HG03460 (cell line): ENCODE data around the gene CHRNG.
A peak's percentile ranks its signal among the peaks of the same experiment; 100 is the strongest.
"Not testable (repeated sequence)": the region's sequence is repeated elsewhere in the genome, so short reads cannot be mapped to it uniquely, and the experiment has no call there.

Source experiments
- ATAC-seq: cut with Tn5 transposase; IDR thresholded peaks from one replicate; pipeline ENCODE4 v1.9.1; 2021; ENCODE audit not compliant: unreplicated experiment

Gene CHRNG

DNA sequence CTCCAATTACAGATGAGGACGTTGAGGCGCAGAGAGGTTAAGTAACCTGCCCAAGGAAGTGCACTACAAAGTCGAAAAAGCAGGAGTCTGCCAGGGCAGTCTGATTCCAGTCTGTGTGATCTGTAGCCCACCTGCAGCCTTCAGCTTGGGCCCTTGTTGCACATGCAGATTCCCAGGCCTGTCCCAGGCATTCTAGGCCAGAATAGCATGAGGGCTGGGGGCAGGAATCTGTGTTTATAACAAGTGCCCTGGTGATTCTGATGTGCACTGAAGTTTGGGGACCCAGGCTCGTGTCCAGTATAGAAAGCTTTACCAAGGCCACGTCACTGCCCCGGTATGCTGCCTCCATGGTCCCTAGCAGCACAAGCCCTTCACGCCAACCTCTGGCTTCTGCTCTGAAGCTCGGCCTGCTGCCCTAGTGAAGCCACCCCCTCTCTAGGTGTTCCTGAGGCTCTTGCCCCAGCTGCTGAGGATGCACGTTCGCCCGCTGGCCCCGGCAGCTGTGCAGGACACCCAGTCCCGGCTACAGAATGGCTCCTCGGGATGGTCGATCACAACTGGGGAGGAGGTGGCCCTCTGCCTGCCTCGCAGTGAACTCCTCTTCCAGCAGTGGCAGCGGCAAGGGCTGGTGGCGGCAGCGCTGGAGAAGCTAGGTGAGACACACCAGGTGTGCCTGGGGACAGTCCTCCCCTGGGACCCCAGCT lies 4.6 kb downstream of the CHRNG start:
- no peak for ATAC-seq

DNA sequence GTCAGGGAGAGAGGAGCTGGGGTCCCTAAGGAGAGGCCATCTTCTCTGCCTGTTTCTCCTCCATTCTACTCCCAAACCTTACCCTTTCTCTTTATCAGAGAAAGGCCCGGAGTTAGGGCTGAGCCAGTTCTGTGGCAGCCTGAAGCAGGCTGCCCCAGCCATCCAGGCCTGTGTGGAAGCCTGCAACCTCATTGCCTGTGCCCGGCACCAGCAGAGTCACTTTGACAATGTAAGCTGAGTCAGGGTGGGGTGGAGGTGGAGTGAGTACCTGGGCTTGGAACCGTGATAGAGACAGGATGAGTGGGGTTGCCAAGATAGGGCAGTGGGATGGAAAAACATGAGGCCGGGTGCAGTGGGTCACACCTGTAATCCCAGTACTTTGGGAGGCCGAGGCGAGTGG lies 5.2 kb downstream of the CHRNG start:
- ATAC-seq: no peak

DNA sequence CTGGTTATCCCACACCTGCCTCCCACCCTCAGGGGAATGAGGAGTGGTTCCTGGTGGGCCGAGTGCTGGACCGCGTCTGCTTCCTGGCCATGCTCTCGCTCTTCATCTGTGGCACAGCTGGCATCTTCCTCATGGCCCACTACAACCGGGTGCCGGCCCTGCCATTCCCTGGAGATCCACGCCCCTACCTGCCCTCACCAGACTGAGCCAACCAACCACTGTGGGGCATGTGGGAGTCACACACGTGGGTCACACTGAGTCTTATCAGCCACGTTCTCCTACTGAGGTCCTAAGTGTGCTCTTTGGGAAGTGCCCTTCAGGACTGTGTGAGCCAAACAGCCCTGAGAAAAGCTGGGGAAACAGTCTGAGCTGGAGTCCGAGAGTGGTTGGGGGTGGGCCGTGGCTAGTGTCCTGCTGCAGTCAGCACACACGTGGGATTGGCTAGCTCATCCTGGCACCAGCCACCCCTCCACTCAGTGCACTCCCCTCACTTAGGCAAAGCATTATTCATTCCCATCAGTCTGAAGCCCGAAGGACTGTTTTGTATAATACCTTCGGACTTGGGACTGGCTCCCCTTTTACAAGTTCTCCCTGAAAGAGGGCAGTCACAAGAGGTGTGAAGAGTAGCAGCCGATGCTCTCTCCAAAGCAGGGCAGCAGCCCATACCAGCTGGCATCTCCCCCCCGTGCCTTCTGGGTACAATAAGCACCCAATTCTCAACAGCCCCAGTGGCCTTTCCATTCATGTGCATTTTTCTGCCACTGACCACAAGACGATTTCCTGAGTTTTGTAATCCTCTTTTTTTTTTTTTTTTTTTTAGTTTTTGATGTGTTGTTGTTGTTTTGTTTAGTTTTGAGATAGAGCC lies 6.3 kb downstream of the CHRNG start:
- ATAC-seq: no peak

DNA sequence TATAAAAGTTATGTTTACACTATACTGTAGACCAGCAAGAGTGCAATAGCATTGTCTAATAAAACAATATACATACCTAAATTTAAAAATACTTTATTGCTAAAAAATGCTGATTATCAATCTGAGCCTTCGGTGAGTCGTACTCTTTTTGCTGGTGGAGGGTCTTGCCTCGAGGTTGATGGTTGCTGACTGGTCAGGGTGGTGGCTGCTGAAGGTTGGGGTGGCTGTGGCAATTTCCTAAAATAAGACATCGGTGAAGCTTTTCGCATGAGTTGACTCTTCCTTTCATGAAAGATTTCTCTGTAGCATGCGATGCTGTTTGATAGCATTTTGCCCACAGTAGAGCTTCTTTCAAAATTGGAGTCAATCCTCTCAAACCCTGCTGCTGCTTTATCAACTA lies 8.5 kb downstream of the CHRNG start:
- ATAC-seq: no peak

DNA sequence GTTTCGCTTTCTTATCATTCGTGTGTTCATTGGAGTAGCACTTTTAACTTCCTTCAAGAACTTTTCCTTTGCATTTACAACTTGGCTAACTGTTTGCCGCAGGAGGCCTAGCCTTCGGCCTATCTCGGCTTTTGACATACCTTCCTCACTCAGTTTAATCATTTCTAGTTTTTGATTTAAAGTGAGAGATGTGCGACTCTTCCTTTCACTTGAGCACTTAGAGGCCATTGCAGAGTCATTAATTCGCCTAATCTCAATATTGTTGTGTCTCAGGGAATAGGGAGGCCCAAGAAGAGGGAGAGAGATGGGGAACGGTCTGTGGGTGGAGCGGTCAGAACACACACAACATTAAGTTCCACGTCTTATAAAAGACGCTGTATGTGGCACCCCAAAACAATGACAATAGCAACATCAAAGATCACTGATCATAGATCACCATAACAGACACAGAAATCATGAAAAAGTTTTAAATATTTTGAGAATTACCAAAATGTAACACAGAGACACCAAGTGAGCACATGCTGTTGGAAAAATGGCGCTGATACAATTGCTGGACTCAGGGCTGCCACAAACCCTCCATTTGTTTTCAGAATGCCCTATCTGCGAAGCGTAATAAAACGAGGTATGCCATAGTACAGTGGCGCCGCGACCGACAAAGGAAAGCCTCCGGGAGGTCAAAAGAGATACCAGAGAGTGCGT lies 10.3 kb downstream of the CHRNG start:
- no peak for ATAC-seq

DNA sequence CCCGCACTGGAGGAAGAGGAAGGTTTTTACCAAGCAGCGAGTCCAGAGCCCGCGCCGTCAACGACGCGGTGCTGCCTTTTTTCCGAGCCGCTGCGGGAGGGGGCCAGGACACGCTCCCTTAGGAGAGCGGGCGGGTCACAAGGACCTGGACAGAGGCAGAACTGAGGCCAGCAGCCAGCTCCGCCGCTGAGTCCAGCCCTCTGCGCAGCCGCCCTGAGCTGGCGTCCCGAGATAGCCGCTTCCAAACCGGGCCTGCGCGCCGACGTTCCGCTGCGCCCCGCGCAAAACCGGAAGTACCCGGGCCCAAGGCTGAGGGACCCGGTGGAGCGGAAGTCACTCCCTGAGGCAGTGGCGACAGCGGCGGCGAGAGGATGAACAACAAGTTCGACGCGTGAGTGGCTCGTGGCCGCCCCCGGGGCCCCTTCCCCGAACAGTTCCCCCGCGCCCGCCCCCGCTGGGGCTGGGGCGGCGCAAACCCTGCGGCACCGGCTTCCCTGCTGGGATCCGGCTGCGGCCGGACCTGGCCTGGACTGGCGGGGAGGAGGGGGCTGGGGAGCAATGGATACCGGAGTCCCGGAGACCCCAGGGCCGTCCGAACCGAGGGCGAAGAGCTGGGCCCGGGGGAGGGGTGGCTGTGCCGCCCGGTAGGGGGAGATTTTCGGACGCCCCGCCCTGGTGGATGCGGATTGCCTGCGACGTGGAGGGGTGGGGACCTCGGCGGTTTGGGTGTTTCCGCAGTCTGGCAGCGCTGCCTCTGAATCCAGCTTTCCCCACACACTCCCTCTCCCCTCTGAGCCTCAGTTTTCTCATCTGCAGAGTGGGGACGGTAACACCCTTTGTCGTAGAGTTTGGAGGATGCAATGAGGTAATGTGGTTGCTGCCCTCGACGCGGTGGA lies 11.1 kb downstream of the CHRNG start, which contains the start of the genes EIF4E2 and TIGD1:
EIF4E2 (plus strand) TSS at position 336 of the 896 bp plus-strand sequence; CDS start at position 372, 36 bp downstream.
TIGD1 (minus strand) TSS at position 204 of the 896 bp plus-strand sequence. CDS start 675 bp downstream, outside the sequence.
- ATAC-seq: peak; percentile 95

DNA sequence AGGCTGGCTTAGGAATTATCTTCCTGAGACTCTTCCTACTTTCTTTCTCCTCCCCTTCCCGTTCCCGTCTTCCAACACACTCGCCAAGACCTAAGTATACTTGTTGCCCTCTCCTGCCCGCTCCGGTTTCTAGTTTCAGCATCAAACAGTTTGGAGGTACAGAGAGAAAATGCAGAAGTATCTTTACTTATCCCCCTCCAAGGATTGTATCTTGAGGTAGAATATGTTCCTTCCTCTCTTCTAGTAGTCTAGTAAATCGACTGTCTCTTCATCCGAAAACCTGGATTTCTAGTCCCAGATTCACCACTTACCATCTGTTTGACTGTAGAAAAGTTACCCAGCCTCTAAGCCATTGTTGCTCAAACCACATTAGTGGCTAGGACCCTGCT lies 11.8 kb downstream of the CHRNG start:
- ATAC-seq: no peak

DNA sequence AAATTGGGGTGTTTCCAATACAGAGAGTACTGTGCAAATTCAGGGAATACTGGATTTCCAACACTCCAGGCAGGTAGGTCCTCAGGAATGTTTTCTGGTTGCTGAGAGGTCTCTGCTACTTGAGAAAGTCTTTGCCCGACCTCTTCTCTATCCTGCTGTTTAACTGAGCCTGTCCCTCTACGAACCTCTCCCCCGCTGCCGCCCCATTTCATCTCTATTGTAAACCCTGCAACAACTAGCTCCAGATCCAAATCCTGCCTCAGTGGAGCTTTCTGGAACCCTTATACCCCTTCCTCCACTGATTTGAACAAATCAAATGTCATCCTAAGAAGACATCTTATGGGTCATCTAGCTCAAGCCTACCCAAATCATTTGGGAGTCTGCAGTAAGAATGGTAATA lies 12.3 kb downstream of the CHRNG start:
- no peak for ATAC-seq

DNA sequence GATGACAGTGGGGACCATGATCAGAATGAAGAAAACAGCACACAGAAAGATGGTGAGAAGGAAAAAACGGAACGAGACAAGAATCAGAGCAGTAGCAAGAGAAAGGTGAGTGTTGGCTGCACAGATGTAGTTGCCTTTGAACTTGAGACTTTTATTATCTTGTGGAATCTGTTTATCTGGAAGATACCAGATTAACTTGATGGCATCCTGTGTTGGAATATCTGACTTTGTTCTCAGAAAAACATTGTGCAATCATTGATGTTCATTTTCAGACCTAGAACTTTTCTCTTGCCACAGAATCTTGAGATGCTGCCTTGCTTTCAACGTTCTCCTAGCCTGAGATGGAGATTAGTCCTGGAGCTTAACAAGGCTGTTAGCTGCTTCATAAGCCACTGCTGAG lies 16.9 kb downstream of the CHRNG start:
- ATAC-seq: no peak

DNA sequence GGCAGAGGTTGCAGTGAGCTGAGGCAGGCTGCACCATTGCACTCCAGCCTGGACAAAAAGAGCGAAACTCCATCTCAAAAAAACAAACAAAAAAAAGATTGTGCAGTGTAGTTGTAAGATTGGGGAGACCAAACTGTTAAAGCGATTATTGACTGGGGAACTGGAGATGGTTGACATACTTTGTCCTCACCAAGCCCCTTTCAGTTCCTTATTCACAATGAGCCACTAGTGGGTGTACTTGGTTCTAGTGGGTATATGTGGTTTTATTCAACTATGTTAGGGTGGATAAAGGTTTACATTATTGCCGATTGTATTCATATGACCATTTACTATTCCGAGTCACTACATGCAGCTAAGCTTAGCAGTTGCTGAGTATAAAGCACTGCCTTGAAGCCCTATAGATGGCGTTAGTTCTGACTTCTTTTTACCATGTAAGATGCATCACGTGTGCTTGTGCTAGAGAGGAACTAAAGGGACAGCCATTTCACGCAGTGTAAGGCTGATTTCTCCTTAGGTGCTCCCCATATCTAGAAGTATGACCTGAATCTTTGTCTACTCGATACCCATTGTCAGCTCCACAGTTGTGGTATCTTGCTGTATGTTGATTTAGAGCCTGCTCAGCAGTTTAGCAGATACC lies 23.1 kb downstream of the CHRNG start:
- ATAC-seq: no peak

DNA sequence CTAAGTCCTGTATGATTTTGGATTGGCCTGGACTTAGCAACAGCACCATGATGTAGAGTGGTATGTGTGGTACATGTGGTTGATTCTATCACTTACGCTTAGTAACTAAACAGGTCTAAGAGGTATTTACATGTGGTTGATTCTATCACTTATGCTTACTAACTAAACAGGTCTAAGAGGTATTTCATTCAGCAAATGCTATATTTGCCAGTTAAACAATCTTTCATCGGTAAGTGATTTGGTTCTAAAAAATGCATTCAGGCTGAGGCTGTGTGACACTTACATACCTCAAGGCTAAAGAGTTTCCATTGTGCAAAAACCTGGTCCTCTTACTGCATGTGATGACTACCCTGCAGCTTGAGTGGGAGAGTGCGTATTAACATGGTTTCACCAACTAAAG lies 24.1 kb downstream of the CHRNG start:
- ATAC-seq: no peak

DNA sequence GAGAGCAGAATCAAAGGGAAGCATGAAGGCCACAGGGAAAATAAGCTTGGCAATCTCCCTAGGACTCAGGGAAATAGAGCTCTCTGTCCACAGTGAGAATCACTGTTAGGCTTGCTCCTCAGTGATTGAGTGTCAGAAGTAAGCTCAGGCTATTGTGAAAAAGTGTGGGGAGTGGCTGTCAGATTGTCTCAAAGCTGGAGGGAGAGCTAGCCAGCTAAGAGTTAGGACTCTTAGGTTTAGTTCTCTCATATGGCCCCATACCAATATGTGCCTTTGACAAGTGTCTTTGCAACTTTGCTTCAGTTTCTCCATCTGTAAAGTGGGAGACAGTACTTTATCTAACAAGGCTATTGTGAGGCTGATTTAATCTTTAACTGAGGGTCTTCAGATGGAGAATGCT lies 28.2 kb downstream of the CHRNG start:
- no peak for ATAC-seq

DNA sequence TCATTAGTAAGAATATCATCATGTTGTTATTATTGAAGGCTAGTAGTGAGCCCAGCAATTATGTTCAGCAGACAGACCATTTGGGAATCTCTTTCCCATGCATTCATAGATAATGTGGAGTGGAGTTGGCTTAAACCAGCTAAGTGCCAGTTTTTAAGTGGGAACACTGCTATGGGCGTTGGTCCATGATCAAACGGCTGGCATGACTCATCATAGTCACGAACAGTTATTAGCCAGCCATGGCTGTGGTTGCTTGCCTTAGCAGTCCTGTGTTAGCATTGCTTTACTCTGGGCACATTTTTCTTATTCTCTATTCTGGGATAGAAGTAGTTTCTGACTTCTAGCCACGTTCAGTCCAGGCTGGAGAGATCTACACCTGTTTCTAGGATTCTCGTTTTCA lies 28.7 kb downstream of the CHRNG start:
- no peak for ATAC-seq

DNA sequence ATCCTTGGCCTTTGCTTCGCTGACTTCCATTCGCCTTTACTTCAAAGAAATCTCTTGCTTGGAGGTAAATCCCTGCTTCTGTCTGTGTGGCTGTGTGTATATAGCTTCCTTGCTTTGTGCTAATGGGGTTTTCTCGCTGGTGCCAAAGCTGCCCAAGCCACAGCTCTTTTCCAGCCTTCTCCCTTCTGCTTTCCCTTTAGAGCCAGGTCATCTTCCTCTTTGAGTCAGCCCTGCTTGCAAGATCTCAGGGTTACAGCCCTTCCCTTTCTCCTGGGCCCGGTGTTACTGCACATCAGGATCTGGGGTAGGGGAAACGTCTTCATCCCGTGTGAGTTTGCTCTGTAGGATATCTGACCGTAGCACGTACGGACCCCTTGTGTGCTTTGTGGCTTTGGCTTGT lies 30.0 kb downstream of the CHRNG start:
- no peak for ATAC-seq

DNA sequence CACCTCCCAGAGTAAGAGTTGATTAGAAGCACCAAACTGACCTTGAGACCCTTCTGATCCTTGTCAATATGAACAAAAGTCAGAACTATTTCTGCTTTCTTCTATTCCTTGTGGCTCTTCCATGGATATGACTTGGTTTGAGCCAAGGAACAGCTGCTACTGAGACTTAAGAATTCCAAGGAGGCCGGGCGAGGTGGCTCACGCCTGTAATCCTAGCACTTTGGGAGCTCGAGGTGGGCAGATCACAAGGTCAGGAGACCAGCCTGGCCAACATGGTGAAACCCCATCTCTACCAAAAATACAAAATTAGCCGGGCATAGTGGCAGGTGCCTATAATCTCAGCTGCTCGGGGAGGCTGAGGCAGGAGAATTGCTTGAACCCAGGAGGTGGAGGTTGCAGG lies 31.0 kb downstream of the CHRNG start:
- not testable (repeated sequence) for ATAC-seq

DNA sequence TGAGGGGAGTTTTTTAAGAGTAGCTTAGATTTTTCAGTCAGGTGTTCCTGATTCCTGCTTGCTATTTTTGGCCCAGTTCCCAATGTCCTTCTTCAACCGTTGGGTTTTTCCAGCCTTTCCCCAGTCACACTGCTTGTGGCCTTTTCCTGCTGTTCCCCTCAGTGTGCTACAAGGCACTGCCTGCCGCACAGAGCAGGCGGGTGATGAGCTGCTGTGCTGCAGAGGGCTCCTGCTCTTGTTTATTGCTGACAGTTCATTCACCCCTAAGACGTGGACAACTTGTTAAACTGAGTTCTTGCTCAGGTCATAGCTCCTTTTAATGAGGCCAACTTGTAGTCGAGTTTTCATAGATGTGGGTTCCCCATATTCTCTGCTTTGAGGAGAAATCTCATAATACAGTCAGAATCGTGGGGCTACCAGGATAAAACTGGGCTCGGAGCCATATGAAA lies 31.6 kb downstream of the CHRNG start:
- no peak for ATAC-seq

DNA sequence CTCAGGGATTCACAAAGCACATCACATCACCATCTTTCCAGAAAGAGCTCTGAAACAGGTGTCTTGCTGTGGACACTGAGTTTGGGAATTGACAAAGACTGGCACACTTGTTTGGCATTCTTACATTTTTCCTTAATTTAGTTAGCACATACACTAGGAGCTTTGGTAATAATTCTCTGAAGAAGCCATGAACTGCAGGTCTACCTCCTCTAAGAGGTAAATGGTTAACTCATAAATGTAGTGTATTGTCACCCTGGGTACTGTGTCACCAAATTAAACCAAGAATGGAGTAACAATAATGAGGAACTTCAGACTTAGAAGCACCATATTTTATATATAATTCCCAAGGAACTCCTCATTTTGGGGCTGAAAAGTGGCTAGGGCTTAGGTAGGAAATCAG lies 33.5 kb downstream of the CHRNG start:
- ATAC-seq: no peak

DNA sequence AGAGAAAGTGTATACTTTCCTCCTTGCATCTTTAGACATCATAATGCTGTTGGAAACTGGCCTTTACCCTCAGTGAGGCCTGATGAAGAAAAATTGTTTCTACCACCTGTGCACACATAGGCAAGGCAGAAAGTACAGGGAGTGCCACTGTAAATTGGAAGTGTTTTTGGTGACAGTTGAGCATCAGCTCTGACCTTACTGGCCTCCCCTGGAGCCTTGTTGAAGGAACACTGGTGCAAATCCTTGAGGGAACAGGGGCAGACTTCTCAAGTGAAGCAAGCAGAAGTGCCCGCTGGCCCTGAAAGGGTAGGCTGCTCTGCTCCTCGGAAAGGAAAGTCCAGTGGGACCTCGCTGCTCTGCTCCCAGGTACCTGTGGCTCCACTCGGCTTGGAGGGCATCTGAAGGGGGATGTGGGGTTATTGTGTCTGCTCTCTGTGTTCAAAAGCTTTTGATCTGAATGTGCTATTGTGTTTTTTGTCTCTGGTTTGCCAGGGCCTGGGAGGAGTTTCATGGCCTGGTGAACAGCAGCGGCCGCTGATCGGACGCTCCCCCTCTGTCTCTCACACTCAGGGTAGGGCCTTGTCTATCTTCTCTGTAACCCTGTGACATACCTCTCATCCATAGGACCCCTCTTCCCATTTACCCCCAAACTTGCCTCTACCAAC lies 34.4 kb downstream of the CHRNG start:
- no peak for ATAC-seq

DNA sequence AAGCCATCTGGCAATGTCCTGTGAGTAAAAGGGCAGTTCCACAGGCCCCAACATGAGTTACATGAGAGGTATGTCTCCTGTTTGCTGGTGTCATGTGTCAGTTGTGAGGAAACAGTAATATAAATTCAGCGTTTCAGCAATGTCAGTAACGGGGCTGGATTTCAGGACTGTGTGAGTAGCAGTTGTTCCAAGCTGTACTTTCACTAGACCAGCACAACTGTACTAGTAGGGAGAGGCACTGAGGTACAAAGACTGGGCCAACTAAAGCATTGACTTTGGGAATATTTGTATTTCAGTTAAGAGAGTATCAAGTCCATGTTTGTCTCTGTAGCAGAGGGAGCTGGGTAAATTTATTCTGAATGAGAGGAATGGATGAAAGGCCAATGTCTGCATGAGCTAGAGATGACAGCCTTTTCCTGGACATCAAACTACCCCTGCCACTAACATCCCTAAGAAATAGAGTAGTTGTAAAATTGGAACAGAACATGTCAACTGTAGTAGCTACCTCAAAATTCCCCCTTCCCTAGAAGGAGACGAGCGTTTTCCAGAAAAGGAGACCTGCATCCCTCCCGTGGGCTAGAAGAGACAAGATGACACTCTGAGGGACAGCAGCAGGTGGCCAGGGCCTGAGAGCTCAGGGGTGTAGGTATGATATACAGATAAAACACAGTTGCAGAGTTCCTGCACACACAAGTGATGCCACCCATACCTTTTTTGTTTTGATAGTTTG lies 35.3 kb downstream of the CHRNG start:
- ATAC-seq: no peak
